ENCODE data around the gene BMPR1B.
A peak's percentile ranks its signal among the peaks of the same experiment; 100 is the strongest.

The BMPR1B gene

GRCh38 chr4:95120456-95120855 is 362.7 kb downstream of the BMPR1B start:
- Histone ChIP-seq H3K14ac (ENCODE audit: low read length) (no peak overlapping the region), H3K9me3 (ENCODE audit: insufficient read depth, low read depth, low read length) (no peaks in the 10 kb centered on the region), H2BK120ac (ENCODE audit: insufficient read depth, low read length, poor library complexity) (no peak overlapping the region), H3K18ac (ENCODE audit: low read length) (no peak overlapping the region), H3K36me3 (ENCODE audit: control insufficient read depth in 1 of 2, insufficient read depth in 2 of 2, low read length in 2 of 2) (no peaks in the 10 kb centered on the region), H3K27me3 (ENCODE audit: insufficient read depth, low read length) (no peaks in the 10 kb centered on the region), H2BK12ac (ENCODE audit: low read length) (no peak overlapping the region), H3K27ac (ENCODE audit: low read depth, low read length) (no peak overlapping the region), H2AK5ac (ENCODE audit: low read length) (no peak overlapping the region), H3K23ac (ENCODE audit: low read length) (no peak overlapping the region), H4K91ac (ENCODE audit: low read depth, low read length) (no peak overlapping the region), H3K79me2 (ENCODE audit: control insufficient read depth, insufficient read depth, low read length, poor library complexity) (no peaks in the 10 kb centered on the region), H3K4me3 (ENCODE audit: low read depth, low read length) (no peak overlapping the region), H3K79me1 (ENCODE audit: low read length) (peaks cover 2% of the 10 kb centered on the region), H3K4me2 (ENCODE audit: low read length) (no peak overlapping the region), H3K4me1 (ENCODE audit: control insufficient read depth in 1 of 2, insufficient read depth in 2 of 2, low read length in 2 of 2) (peaks cover 3 to 4% of the 10 kb centered on the region in 2 experiments), H4K8ac (ENCODE audit: low read depth, low read length) (no peak overlapping the region), H3K9ac (ENCODE audit: low read length) (no peak overlapping the region), H3K4ac (ENCODE audit: low read depth, low read length) (no peak overlapping the region), H2AFZ (ENCODE audit: insufficient read depth, low read length, poor library complexity) (no peak overlapping the region), H4K12ac (ENCODE audit: low read depth, low read length) (no peak overlapping the region), H2BK5ac (ENCODE audit: low read depth, low read length, poor library complexity) (no peak overlapping the region)
- DNase-seq = no peak
- WGBS (ENCODE audit: extremely low coverage, insufficient coverage, insufficient read length) = no CpG with 5 or more reads among the region's 2 CpGs

- Histone ChIP-seq H2BK12ac (ENCODE audit: low read length) (no peak overlapping the region), H2BK120ac (ENCODE audit: insufficient read depth, low read length, poor library complexity) (no peak overlapping the region), H2AFZ (ENCODE audit: insufficient read depth, low read length, poor library complexity) (no peak overlapping the region), H3K4me1 (ENCODE audit: control insufficient read depth in 1 of 2, insufficient read depth in 2 of 2, low read length in 2 of 2) (peaks cover 3 to 4% of the 10 kb centered on the region in 2 experiments), H3K4me3 (ENCODE audit: low read depth, low read length) (no peak overlapping the region), H3K4ac (ENCODE audit: low read depth, low read length) (no peak overlapping the region), H4K12ac (ENCODE audit: low read depth, low read length) (no peak overlapping the region), H3K4me2 (ENCODE audit: low read length) (no peak overlapping the region), H3K9me3 (ENCODE audit: insufficient read depth, low read depth, low read length) (no peaks in the 10 kb centered on the region), H4K91ac (ENCODE audit: low read depth, low read length) (no peak overlapping the region), H3K27me3 (ENCODE audit: insufficient read depth, low read length) (no peaks in the 10 kb centered on the region), H2BK5ac (ENCODE audit: low read depth, low read length, poor library complexity) (no peak overlapping the region), H3K23ac (ENCODE audit: low read length) (no peak overlapping the region), H3K14ac (ENCODE audit: low read length) (no peak overlapping the region), H3K79me2 (ENCODE audit: control insufficient read depth, insufficient read depth, low read length, poor library complexity) (no peaks in the 10 kb centered on the region), H3K36me3 (ENCODE audit: control insufficient read depth in 1 of 2, insufficient read depth in 2 of 2, low read length in 2 of 2) (no peaks in the 10 kb centered on the region), H4K8ac (ENCODE audit: low read depth, low read length) (no peak overlapping the region), H3K9ac (ENCODE audit: low read length) (no peak overlapping the region), H3K27ac (ENCODE audit: low read depth, low read length) (no peak overlapping the region), H3K18ac (ENCODE audit: low read length) (no peak overlapping the region), H2AK5ac (ENCODE audit: low read length) (no peak overlapping the region), H3K79me1 (ENCODE audit: low read length) (peaks cover 2% of the 10 kb centered on the region)
- WGBS (ENCODE audit: extremely low coverage, insufficient coverage, insufficient read length) = no CpG with 5 or more reads among the region's 9 CpGs
- DNase-seq = no peak
Measured at GRCh38 chr4:95122001-95122400, 364.2 kb downstream of the BMPR1B start.

- H3K4me3 ChIP-seq (ENCODE audit: low read depth, low read length) = no peak overlapping the region
- no peak overlapping the region for H3K14ac ChIP-seq (ENCODE audit: low read length)
- H3K79me2 ChIP-seq (ENCODE audit: control insufficient read depth, insufficient read depth, low read length, poor library complexity) = no peaks in the 10 kb centered on the region
- no peak overlapping the region for H2AFZ ChIP-seq (ENCODE audit: insufficient read depth, low read length, poor library complexity)
- H3K4me1 ChIP-seq (ENCODE audit: control insufficient read depth in 1 of 2, insufficient read depth in 2 of 2, low read length in 2 of 2) = peaks cover 0 to 4% of the 10 kb centered on the region in 2 experiments
- H3K79me1 ChIP-seq (ENCODE audit: low read length) = no peaks in the 10 kb centered on the region
- H4K8ac ChIP-seq (ENCODE audit: low read depth, low read length) = no peak overlapping the region
- H3K27ac ChIP-seq (ENCODE audit: low read depth, low read length) = no peak overlapping the region
- H3K23ac ChIP-seq (ENCODE audit: low read length) = no peak overlapping the region
- H3K27me3 ChIP-seq (ENCODE audit: insufficient read depth, low read length) = no peaks in the 10 kb centered on the region
- H3K18ac ChIP-seq (ENCODE audit: low read length) = no peak overlapping the region
- no peak overlapping the region for H2BK12ac ChIP-seq (ENCODE audit: low read length)
- no peak overlapping the region for H3K4ac ChIP-seq (ENCODE audit: low read depth, low read length)
- no peak overlapping the region for H2AK5ac ChIP-seq (ENCODE audit: low read length)
- no peak overlapping the region for H4K91ac ChIP-seq (ENCODE audit: low read depth, low read length)
- no peak overlapping the region for H2BK5ac ChIP-seq (ENCODE audit: low read depth, low read length, poor library complexity)
- no peak overlapping the region for H3K4me2 ChIP-seq (ENCODE audit: low read length)
- no peak overlapping the region for H2BK120ac ChIP-seq (ENCODE audit: insufficient read depth, low read length, poor library complexity)
- no peaks in the 10 kb centered on the region for H3K9me3 ChIP-seq (ENCODE audit: insufficient read depth, low read depth, low read length)
- no CpG with 5 or more reads among the region's 4 CpGs for WGBS (ENCODE audit: extremely low coverage, insufficient coverage, insufficient read length)
- H4K12ac ChIP-seq (ENCODE audit: low read depth, low read length) = no peak overlapping the region
- no peaks in the 10 kb centered on the region for H3K36me3 ChIP-seq (ENCODE audit: control insufficient read depth in 1 of 2, insufficient read depth in 2 of 2, low read length in 2 of 2)
- peak; percentile 46 to 70 for DNase-seq
- H3K9ac ChIP-seq (ENCODE audit: low read length) = no peak overlapping the region
Measured at GRCh38 chr4:95124906-95125504, 367.2 kb downstream of the BMPR1B start.

- H3K9me3 ChIP-seq (ENCODE audit: insufficient read depth, low read depth, low read length) = no peaks in the 10 kb centered on the region
- no peak overlapping the region for H3K14ac ChIP-seq (ENCODE audit: low read length)
- no peaks in the 10 kb centered on the region for H3K27me3 ChIP-seq (ENCODE audit: insufficient read depth, low read length)
- no peak overlapping the region for H2BK12ac ChIP-seq (ENCODE audit: low read length)
- H3K4ac ChIP-seq (ENCODE audit: low read depth, low read length) = no peak overlapping the region
- H3K9ac ChIP-seq (ENCODE audit: low read length) = no peak overlapping the region
- no peak overlapping the region for H4K91ac ChIP-seq (ENCODE audit: low read depth, low read length)
- H3K4me1 ChIP-seq (ENCODE audit: control insufficient read depth in 1 of 2, insufficient read depth in 2 of 2, low read length in 2 of 2) = peaks cover 0 to 4% of the 10 kb centered on the region in 2 experiments
- no peak overlapping the region for H3K27ac ChIP-seq (ENCODE audit: low read depth, low read length)
- H2AFZ ChIP-seq (ENCODE audit: insufficient read depth, low read length, poor library complexity) = no peak overlapping the region
- DNase-seq = no peak
- H2AK5ac ChIP-seq (ENCODE audit: low read length) = no peak overlapping the region
- no peak overlapping the region for H2BK5ac ChIP-seq (ENCODE audit: low read depth, low read length, poor library complexity)
- H2BK120ac ChIP-seq (ENCODE audit: insufficient read depth, low read length, poor library complexity) = no peak overlapping the region
- no peak overlapping the region for H3K4me3 ChIP-seq (ENCODE audit: low read depth, low read length)
- no peaks in the 10 kb centered on the region for H3K36me3 ChIP-seq (ENCODE audit: control insufficient read depth in 1 of 2, insufficient read depth in 2 of 2, low read length in 2 of 2)
- H3K79me2 ChIP-seq (ENCODE audit: control insufficient read depth, insufficient read depth, low read length, poor library complexity) = no peaks in the 10 kb centered on the region
- H3K23ac ChIP-seq (ENCODE audit: low read length) = no peak overlapping the region
- no CpG with 5 or more reads among the region's 4 CpGs for WGBS (ENCODE audit: extremely low coverage, insufficient coverage, insufficient read length)
- no peak overlapping the region for H3K4me2 ChIP-seq (ENCODE audit: low read length)
- no peak overlapping the region for H4K12ac ChIP-seq (ENCODE audit: low read depth, low read length)
- no peaks in the 10 kb centered on the region for H3K79me1 ChIP-seq (ENCODE audit: low read length)
- H4K8ac ChIP-seq (ENCODE audit: low read depth, low read length) = no peak overlapping the region
- H3K18ac ChIP-seq (ENCODE audit: low read length) = no peak overlapping the region
Measured at GRCh38 chr4:95129031-95129430, 371.3 kb downstream of the BMPR1B start.

All from trophoblast cell (in vitro differentiated cells and primary cell).